A549 (cell line): Measurements from ENCODE around the gene RPRM.

Source experiments
- EP300 ChIP-seq, 2 experiments: fragments of >200 bp; sonication (Bioruptor Twin); formaldehyde crosslinking; IDR thresholded peaks; 2 replicates in 1 of 2; 3 replicates in 1 of 2; pipeline ENCODE4 v1.6.1; 2016 to 2017
- ESRRA ChIP-seq: fragments of 150-350 bp; IDR thresholded peaks from 2 replicates; pipeline ENCODE4 v1.6.1; 2014; ENCODE audit warnings: mild to moderate bottlenecking, low read length, borderline replicate concordance
- RAD21 ChIP-seq, 2 experiments: fragments of >200 bp in 1 of 2; sonication (Bioruptor Twin) in 1 of 2; formaldehyde crosslinking in 1 of 2; IDR thresholded peaks in 1 of 2; conservative IDR thresholded peaks in 1 of 2; 2 replicates in 1 of 2; 3 replicates in 1 of 2; pipeline ENCODE4 v1.6.1; 2012 to 2018; ENCODE audit warnings: inconsistent platforms in 1 of 2

DNA sequence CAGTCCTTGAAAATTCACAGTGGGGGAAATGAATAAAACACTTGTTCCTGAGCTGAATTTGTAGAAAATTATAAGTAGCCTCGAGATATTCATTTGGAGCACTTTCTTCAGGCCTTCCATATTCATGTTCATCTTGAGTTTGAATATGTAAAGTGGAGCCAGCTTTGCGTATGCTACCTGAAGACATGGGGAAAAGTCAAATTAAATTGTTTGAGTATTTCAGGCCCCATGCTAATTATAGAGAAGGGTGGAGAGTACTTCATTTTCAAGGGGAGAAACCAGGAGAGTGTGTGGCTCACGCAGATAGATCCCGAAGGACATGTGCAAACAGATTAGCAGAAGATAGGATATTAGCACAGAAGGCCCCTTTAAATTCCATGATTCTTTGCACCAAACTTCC is 7.7 kb downstream of the RPRM start:
- TF ChIP-seq EP300 (IDR thresholded peaks at IDR 0.05) = no peak
- TF ChIP-seq ESRRA = no peak
- no peak for TF ChIP-seq RAD21 (conservative IDR thresholded peaks at IDR 0.05 in 1 of 2, IDR thresholded peaks at IDR 0.05 in 1 of 2)
